ENCODE measurements around the gene CACNA1A. TPM values are rescaled to one million over a fixed set of nuclear protein-coding genes. Genes with fewer than 3 reads are reported as not detected.
"Not testable (repeated sequence)": the region's sequence is repeated elsewhere in the genome, so short reads cannot be mapped to it uniquely, and the experiment has no call there.

The CACNA1A gene
- total RNA-seq, 2 experiments from 2014 or later: 0.25 to 0.35 TPM

GRCh38 chr19:13447978-13448377, 58.3 kb downstream of the CACNA1A start:
- POLR2A ChIA-PET: no interaction called here
- Mint-ChIP-seq H3K4me3 (no peak overlapping the region), H3K27me3 (peaks cover 8% of the 10 kb centered on the region), H3K36me3 (ENCODE audit: low read depth) (no peaks in the 10 kb centered on the region), H3K4me1 (no peaks in the 10 kb centered on the region), H3K27ac (no peak overlapping the region), H3K9me3 (ENCODE audit: low read depth) (peaks cover 24% of the 10 kb centered on the region)
- CTCF ChIA-PET: no interaction called here
- intact Hi-C loops (cut with DNase I, micrococcal nuclease): no loop called here
- DNase-seq: no peak
- no peak for ATAC-seq

GRCh38 chr19:13441810-13442512, 64.3 kb downstream of the CACNA1A start:
- intact Hi-C loops (cut with DNase I, micrococcal nuclease): loop anchor here in 1 of 2 experiments (1.0 kb wide), 1 partner anchor 21 kb away; no protein-coding TSS in a partner anchor
- ATAC-seq (no peak), DNase-seq (peak; percentile 74)
- Mint-ChIP-seq H3K36me3 (ENCODE audit: low read depth) (no peaks in the 10 kb centered on the region), H3K9me3 (ENCODE audit: low read depth) (no peaks in the 10 kb centered on the region), H3K4me1 (no peaks in the 10 kb centered on the region), H3K4me3 (no peak overlapping the region), H3K27me3 (peaks cover 12% of the 10 kb centered on the region), H3K27ac (no peak overlapping the region)
- CTCF ChIA-PET: interaction anchor here (0.7 to 1.0 kb wide), 6 partner anchors 9 to 164 kb away, joined by 3 to 4 read pairs (median 4); no protein-coding TSS in a partner anchor
- POLR2A ChIA-PET: interaction anchor here (0.7 kb wide), 1 partner anchor 12 kb away, joined by 3 read pairs; no protein-coding TSS in a partner anchor

- ATAC-seq (no peak), DNase-seq (no peak)
- Mint-ChIP-seq H3K4me1 (no peaks in the 10 kb centered on the region), H3K36me3 (ENCODE audit: low read depth) (no peaks in the 10 kb centered on the region), H3K27ac (no peak overlapping the region), H3K27me3 (peaks cover 7% of the 10 kb centered on the region), H3K9me3 (ENCODE audit: low read depth) (no peaks in the 10 kb centered on the region), H3K4me3 (no peak overlapping the region)
- ChIA-PET CTCF (interaction anchor here (0.7 to 1.6 kb wide), 2 partner anchors 10 to 19 kb away, joined by 3 to 7 read pairs; no protein-coding TSS in a partner anchor), POLR2A (no interaction called here)
- intact Hi-C loops (cut with DNase I, micrococcal nuclease): no loop called here
Measured at GRCh38 chr19:13437919-13438618, 68.2 kb downstream of the CACNA1A start.

- Mint-ChIP-seq H3K27ac (no peak overlapping the region), H3K4me1 (no peaks in the 10 kb centered on the region), H3K27me3 (peaks cover 7% of the 10 kb centered on the region), H3K4me3 (no peak overlapping the region), H3K9me3 (ENCODE audit: low read depth) (no peaks in the 10 kb centered on the region), H3K36me3 (ENCODE audit: low read depth) (no peaks in the 10 kb centered on the region)
- DNase-seq (no peak), ATAC-seq (no peak)
- intact Hi-C loops (cut with DNase I, micrococcal nuclease): no loop called here
- ChIA-PET POLR2A (no interaction called here), CTCF (interaction anchor here (1.2 kb wide), 1 partner anchor 12 kb away, joined by 5 read pairs; no protein-coding TSS in a partner anchor)
Measured at GRCh38 chr19:13436352-13436751, 69.9 kb downstream of the CACNA1A start.

- H3K27me3 Mint-ChIP-seq: peaks cover 10% of the 10 kb centered on the region
- CTCF ChIA-PET: interaction anchor here (1.0 to 3.2 kb wide), 5 partner anchors 13 to 154 kb away, joined by 3 to 14 read pairs (median 4); no protein-coding TSS in a partner anchor
Measured at GRCh38 chr19:13430790-13431582, 75.3 kb downstream of the CACNA1A start.

GRCh38 chr19:13429563-13429962, 76.7 kb downstream of the CACNA1A start:
- intact Hi-C loops (cut with DNase I, micrococcal nuclease): loop anchor here in 1 of 2 experiments (5.0 kb wide), 1 partner anchor 452 kb away; no protein-coding TSS in a partner anchor
- Mint-ChIP-seq H3K4me3 (no peak overlapping the region), H3K4me1 (no peaks in the 10 kb centered on the region), H3K27ac (no peak overlapping the region), H3K9me3 (ENCODE audit: low read depth) (peaks cover 8% of the 10 kb centered on the region), H3K27me3 (peaks cover 10% of the 10 kb centered on the region), H3K36me3 (ENCODE audit: low read depth) (peaks cover 2% of the 10 kb centered on the region)
- CTCF ChIA-PET: interaction anchor here (0.6 to 3.2 kb wide), 7 partner anchors 9 to 234 kb away, joined by 3 to 14 read pairs (median 6); no protein-coding TSS in a partner anchor
- ATAC-seq: no peak
- POLR2A ChIA-PET: no interaction called here
- no peak for DNase-seq

More at GRCh38 chr19:13430790-13431582, 75.3 kb downstream of the CACNA1A start:
- Mint-ChIP-seq H3K27ac (no peak overlapping the region), H3K4me3 (no peak overlapping the region), H3K36me3 (ENCODE audit: low read depth) (no peaks in the 10 kb centered on the region), H3K4me1 (no peaks in the 10 kb centered on the region), H3K9me3 (ENCODE audit: low read depth) (peaks cover under 1% of the 10 kb centered on the region)
- POLR2A ChIA-PET: interaction anchor here (0.6 kb wide), 2 partner anchors 262 to 1259 kb away, joined by 3 to 5 read pairs; partner anchors contain the start of gene ZNF333
- intact Hi-C loops (cut with DNase I, micrococcal nuclease): loop anchor here (1.0 kb wide), 3 partner anchors 65 to 236 kb away; no protein-coding TSS in a partner anchor
- peak; percentile 76 for DNase-seq
- ATAC-seq: peak; percentile 71

- H3K36me3 Mint-ChIP-seq (ENCODE audit: low read depth): peaks cover 2% of the 10 kb centered on the region
- CTCF ChIA-PET: interaction anchor here (0.6 to 2.4 kb wide), 3 partner anchors 10 to 166 kb away, joined by 3 to 7 read pairs (median 3); no protein-coding TSS in a partner anchor
Measured at GRCh38 chr19:13428352-13428751, 77.9 kb downstream of the CACNA1A start.

GRCh38 chr19:13427273-13428051, 78.8 kb downstream of the CACNA1A start:
- ATAC-seq: no peak
- ChIA-PET POLR2A (no interaction called here), CTCF (interaction anchor here (0.6 to 2.4 kb wide), 3 partner anchors 11 to 149 kb away, joined by 3 to 7 read pairs (median 4); no protein-coding TSS in a partner anchor)
- intact Hi-C loops (cut with DNase I, micrococcal nuclease): loop anchor here in 1 of 2 experiments (5.0 kb wide), 1 partner anchor 450 kb away; no protein-coding TSS in a partner anchor
- peaks cover 13% of the 10 kb centered on the region for H3K9me3 Mint-ChIP-seq (ENCODE audit: low read depth)
- DNase-seq: no peak
- H3K4me1 Mint-ChIP-seq: no peaks in the 10 kb centered on the region
- no peak overlapping the region for H3K27ac Mint-ChIP-seq
- peaks cover 12% of the 10 kb centered on the region for H3K27me3 Mint-ChIP-seq
- no peak overlapping the region for H3K4me3 Mint-ChIP-seq
- peaks cover 2% of the 10 kb centered on the region for H3K36me3 Mint-ChIP-seq (ENCODE audit: low read depth)

More at GRCh38 chr19:13428352-13428751, 77.9 kb downstream of the CACNA1A start:
- Mint-ChIP-seq H3K27ac (no peak overlapping the region), H3K4me1 (no peaks in the 10 kb centered on the region), H3K27me3 (peaks cover 12% of the 10 kb centered on the region), H3K9me3 (ENCODE audit: low read depth) (peaks cover 8% of the 10 kb centered on the region), H3K4me3 (no peak overlapping the region)
- intact Hi-C loops (cut with DNase I, micrococcal nuclease): loop anchor here in 1 of 2 experiments (5.0 kb wide), 1 partner anchor 451 kb away; no protein-coding TSS in a partner anchor
- POLR2A ChIA-PET: no interaction called here
- ATAC-seq (no peak), DNase-seq (peak; percentile 43)

- not testable (repeated sequence) for H3K27ac Mint-ChIP-seq; H3K4me3 Mint-ChIP-seq; DNase-seq; ATAC-seq; H3K4me1 Mint-ChIP-seq; H3K36me3 Mint-ChIP-seq (ENCODE audit: low read depth)
- ChIA-PET CTCF (interaction anchor here (0.6 to 1.2 kb wide), 3 partner anchors 12 to 297 kb away, joined by 3 to 7 read pairs (median 3); no protein-coding TSS in a partner anchor), POLR2A (interaction anchor here (0.6 kb wide), 1 partner anchor 148 kb away, joined by 3 read pairs; no protein-coding TSS in a partner anchor)
- Mint-ChIP-seq H3K9me3 (ENCODE audit: low read depth) (peaks cover 16% of the 10 kb centered on the region), H3K27me3 (peaks cover 12% of the 10 kb centered on the region)
- intact Hi-C loops (cut with DNase I, micrococcal nuclease): loop anchor here in 1 of 2 experiments (5.0 kb wide), 1 partner anchor 449 kb away; no protein-coding TSS in a partner anchor
Measured at GRCh38 chr19:13425875-13426274, 80.4 kb downstream of the CACNA1A start.

GRCh38 chr19:13425151-13425550, 81.1 kb downstream of the CACNA1A start:
- peaks cover 12% of the 10 kb centered on the region for H3K27me3 Mint-ChIP-seq
- intact Hi-C loops (cut with DNase I, micrococcal nuclease): loop anchor here in 1 of 2 experiments (5.0 kb wide), 1 partner anchor 448 kb away; no protein-coding TSS in a partner anchor
- no peak overlapping the region for H3K4me3 Mint-ChIP-seq
- peaks cover 2% of the 10 kb centered on the region for H3K36me3 Mint-ChIP-seq (ENCODE audit: low read depth)
- peaks cover 20% of the 10 kb centered on the region for H3K9me3 Mint-ChIP-seq (ENCODE audit: low read depth)
- POLR2A ChIA-PET: no interaction called here
- H3K4me1 Mint-ChIP-seq: no peaks in the 10 kb centered on the region
- no peak for ATAC-seq
- no peak overlapping the region for H3K27ac Mint-ChIP-seq
- DNase-seq: no peak
- CTCF ChIA-PET: interaction anchor here (0.6 to 1.3 kb wide), 4 partner anchors 11 to 297 kb away, joined by 3 to 7 read pairs (median 4); no protein-coding TSS in a partner anchor

Measured in activated CD4-positive, alpha-beta T cell treated with anti-CD3 and anti-CD28 coated beads for 36 hours (primary cell).